NCI-H345 treated with DMSO at 0.1 percent for 48 hours (cell line): ENCODE data around the gene INPP5A.

ENCODE experiments used
- DNase-seq: peaks from one replicate; lab custom pipeline; 2025; ENCODE audit not compliant: unreplicated experiment; lab: John Stamatoyannopoulos, UW

The INPP5A gene

DNA sequence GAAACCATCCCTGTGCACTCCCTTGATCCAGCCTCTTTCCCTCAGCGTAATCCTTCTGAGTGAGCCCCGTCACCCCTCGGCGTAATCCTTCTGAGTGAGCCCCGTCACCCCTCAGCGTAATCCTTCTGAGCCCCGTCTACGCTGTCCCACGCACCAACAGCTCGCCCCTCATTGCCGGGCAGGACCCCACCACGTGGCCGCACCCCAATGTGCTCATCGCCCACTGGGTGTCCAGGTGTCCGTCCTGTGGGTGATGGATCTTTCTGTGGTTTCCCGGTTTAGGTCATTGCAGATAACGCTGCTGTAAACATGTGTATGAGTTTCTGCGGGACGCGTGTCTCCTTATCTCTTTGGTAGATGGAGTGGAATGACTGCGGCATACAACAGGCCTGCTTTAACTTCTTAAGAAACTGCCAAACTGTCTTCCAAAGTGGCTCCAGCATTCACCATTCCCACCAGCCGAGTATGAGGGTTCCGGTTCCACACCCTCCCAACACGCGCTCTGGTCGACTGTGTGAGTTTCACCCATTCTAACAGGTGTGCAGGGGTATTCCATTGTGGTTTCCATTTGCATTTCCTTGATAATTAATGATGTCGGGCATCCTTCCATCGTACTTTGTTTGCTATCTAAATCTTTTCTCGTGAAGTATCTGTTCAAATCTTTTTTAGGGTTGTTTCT, 290.4 kb downstream of the INPP5A start:
- DNase-seq, result no peak

DNA sequence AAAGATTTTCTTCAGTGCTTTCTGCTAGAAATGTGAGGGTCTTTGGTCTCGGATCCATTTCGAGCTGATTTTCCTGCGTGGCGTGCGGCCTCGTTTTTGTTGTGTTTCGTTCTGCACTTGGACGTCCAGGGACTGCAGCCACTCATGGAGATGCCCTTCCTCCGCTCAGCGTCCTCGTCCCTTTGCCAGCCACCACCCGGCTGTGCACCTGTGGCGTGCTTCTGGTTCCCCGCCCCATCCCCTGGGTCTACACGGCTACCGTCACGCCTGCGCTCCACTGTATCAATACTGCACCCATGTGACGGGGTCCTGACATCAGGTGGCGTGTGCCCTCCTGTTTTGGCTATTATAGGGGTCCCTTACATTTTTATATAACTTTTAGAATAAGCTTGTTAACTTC, 291.1 kb downstream of the INPP5A start:
- DNase-seq, result no peak

DNA sequence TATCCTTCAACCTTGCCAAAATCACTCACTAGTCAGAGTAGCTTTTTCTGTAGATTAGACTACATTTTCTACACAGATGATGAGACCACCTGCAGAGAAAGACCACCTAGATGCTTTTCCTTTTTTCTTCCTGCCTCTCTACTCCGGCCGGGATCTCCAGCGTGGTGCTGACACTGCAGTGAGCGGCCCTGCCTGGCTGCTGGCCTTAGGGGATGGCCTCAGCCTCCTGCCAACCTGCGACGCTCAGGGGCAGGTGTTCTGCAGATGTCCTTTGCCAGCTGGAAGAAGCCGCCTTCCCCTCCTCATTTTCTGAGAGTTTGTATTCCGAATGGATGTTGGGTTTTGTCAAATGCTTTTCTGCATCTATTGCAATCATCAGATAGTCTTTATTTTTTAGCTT, 291.8 kb downstream of the INPP5A start:
- no peak for DNase-seq

DNA sequence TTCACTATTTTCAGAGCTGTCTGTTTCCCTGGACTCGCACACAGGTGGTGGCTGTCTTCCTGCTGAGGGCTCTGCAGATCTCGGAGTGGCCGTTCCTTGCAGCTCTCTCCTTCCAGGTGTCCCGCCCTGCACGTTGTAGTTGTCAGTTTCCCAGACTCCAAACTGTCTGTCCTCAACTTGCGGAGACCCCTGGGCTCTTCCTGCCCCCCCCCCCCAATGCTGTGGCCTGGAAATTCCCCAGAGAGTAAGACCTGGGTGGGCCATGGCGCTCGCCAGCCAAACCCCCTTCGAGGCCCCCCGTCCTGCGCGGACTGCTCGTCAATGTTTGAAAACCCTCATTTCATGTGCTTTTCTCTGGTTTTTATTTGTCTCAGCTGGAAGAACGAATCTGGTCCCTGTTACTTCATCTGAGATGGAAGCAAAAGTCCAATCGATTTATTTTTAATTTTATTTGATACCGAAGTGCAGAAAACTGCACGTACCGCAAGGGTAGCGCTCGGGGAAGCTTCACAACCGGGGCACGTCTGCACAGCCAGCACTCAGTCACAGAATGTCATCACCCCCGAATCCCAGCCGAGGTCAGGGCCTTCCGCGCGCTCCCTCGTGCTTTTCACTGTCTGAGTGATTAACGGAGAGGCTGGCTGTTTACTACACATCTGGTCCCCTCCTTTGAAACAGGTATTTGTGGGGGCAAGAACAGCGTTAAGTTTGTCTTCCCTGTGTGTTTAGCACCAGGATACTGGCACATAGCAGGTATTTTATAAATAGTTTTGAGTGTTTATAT, 294.8 kb downstream of the INPP5A start:
- DNase-seq, result no peak
